Measurements from ENCODE around the gene SNX15.

The SNX15 gene

GRCh38 chr11:64996327-64996709, 30.9 kb upstream of the SNX15 start:
- no peak for DNase-seq (ENCODE audit: low read depth)
- TF ChIP-seq CTCF (conservative IDR thresholded peaks at IDR 0.05; ENCODE audit: low read depth, low read length), result no peak
- peak overlapping the region; percentile 45 for H3K4me3 ChIP-seq (ENCODE audit: low read depth, low read length)

- peak; percentile 72 for DNase-seq (ENCODE audit: low read depth)
- peak within 1 kb of the TSS; percentile 45 for H3K4me3 ChIP-seq (ENCODE audit: low read depth, low read length)
- peak; percentile 58 for TF ChIP-seq CTCF (conservative IDR thresholded peaks at IDR 0.05; ENCODE audit: low read depth, low read length)
Measured at GRCh38 chr11:64996710-64997380, 30.4 kb upstream of the SNX15 start, which contains the start of gene BATF2. TSS of gene BATF2 (minus strand) at chr11:64996971. CDS start at chr11:64996914, 57 bp downstream.

GRCh38 chr11:64998141-64998540, 29.1 kb upstream of the SNX15 start:
- no peak for TF ChIP-seq CTCF (conservative IDR thresholded peaks at IDR 0.05; ENCODE audit: low read depth, low read length)
- no peak for DNase-seq (ENCODE audit: low read depth)
- H3K4me3 ChIP-seq (ENCODE audit: low read depth, low read length), result no peak overlapping the region

GRCh38 chr11:64998690-64999431, 28.4 kb upstream of the SNX15 start:
- DNase-seq (ENCODE audit: low read depth), result no peak
- no peak for TF ChIP-seq CTCF (conservative IDR thresholded peaks at IDR 0.05; ENCODE audit: low read depth, low read length)
- no peak overlapping the region for H3K4me3 ChIP-seq (ENCODE audit: low read depth, low read length)

GRCh38 chr11:64999478-64999877, 27.8 kb upstream of the SNX15 start:
- DNase-seq (ENCODE audit: low read depth), result no peak
- TF ChIP-seq CTCF (conservative IDR thresholded peaks at IDR 0.05; ENCODE audit: low read depth, low read length), result no peak
- no peak overlapping the region for H3K4me3 ChIP-seq (ENCODE audit: low read depth, low read length)

- H3K4me3 ChIP-seq (ENCODE audit: low read depth, low read length), result no peak overlapping the region
- no peak for DNase-seq (ENCODE audit: low read depth)
- TF ChIP-seq CTCF (conservative IDR thresholded peaks at IDR 0.05; ENCODE audit: low read depth, low read length), result no peak
Measured at GRCh38 chr11:65002706-65003105, 24.5 kb upstream of the SNX15 start.
